Stimulated activated naive CD8-positive, alpha-beta T cell treated with anti-CD3 and anti-CD28 coated beads, Interleukin-15, Interleukin-2, amounts not matched to agents 100 U/mL and 50 U/mL, for 24 hours (primary cell): ENCODE measurements around the gene EDC3.
"Not testable (repeated sequence)": the region's sequence is repeated elsewhere in the genome, so short reads cannot be mapped to it uniquely, and the experiment has no call there.

Experiments used
- ATAC-seq: fragments of 150-1000 bp; cut with Tn5 transposase; one replicate; pipeline ENCODE4 v1.10.0; 2021
- DNase-seq: peaks from one replicate; pipeline ENCODE4 v3.0.0; 2021

The EDC3 gene

DNA sequence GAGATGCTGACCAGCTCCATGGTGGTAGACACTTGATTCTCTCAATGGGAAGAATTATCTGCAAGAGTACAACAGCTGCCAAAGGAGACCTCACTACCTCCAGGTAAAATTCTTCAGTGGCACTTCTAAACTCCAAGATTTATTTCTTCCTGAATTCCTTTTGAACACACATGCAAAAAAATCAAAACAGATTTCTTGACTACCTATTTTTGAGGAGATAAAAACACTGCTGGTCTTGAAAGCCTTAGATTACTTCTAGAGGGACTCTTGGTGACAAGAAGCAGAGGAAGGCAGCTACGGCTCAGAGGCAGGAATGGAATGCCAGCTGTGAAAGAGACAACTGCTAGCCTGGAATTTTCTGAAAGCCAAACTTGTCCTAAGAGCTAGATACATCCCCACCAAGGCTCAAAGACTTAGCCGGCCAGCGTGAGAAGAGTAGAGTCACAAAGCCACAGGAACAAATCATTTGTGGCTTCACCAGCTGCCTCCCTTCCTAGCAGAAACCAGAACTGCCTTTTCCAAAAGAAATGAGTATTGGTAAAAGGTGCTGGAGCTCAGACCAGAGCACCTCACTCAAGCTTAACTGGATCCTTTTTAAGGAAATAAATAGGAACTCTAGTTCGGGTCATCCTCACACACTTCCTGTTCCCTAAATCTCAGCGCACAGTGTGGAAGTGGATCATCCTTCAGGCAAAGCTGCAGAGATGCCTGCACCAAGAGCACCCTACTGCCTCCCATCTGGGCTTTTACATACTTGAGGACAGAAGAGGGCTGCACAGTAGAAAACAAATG is 47.6 kb downstream of the EDC3 start:
- ATAC-seq, result no peak
- no peak for DNase-seq

DNA sequence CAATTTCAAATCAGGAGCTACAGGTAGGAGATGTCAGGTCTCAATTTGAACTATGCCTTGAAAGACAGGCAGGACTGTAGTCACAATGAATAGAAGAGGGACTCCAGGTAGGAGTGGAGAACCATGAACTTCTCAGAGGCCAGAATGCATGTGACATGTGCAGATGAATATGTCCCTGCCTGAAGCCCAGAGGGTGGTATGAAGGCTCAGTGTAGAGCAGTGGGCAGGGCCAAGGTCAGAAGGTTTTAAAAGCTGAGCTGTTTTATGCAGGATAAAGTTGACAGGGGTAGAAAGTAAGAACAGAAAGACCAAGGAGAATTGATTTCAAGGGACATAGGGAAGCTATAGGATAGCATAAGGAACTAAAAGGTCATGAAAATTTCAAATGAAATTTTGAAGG is 49.3 kb downstream of the EDC3 start:
- DNase-seq (no peak), ATAC-seq (no peak)

DNA sequence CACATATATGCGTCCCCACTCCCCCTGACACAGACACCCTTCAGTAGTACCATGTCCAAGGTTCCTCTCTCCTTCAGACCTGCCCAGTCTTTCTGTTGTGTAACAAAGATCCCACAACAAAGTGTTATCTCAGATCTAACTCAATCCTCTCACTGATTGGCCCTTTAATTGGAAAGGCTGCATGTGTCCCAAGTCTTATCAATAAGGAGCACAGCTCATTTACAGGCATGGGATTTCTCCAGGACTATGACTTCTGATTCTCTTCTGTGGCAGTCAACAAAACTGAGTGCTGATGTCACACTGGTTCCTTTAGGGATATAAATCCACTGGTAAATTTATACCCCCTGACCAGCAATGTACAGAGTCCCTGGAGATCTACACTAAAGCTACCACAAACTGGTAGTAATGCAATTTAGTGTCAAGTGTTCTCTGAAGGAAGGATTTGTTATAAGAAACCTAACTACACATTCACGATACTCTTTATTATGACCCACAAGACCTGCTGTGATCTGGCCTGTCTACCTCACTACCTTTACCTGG is 52.1 kb downstream of the EDC3 start:
- ATAC-seq (no peak), DNase-seq (no peak)

DNA sequence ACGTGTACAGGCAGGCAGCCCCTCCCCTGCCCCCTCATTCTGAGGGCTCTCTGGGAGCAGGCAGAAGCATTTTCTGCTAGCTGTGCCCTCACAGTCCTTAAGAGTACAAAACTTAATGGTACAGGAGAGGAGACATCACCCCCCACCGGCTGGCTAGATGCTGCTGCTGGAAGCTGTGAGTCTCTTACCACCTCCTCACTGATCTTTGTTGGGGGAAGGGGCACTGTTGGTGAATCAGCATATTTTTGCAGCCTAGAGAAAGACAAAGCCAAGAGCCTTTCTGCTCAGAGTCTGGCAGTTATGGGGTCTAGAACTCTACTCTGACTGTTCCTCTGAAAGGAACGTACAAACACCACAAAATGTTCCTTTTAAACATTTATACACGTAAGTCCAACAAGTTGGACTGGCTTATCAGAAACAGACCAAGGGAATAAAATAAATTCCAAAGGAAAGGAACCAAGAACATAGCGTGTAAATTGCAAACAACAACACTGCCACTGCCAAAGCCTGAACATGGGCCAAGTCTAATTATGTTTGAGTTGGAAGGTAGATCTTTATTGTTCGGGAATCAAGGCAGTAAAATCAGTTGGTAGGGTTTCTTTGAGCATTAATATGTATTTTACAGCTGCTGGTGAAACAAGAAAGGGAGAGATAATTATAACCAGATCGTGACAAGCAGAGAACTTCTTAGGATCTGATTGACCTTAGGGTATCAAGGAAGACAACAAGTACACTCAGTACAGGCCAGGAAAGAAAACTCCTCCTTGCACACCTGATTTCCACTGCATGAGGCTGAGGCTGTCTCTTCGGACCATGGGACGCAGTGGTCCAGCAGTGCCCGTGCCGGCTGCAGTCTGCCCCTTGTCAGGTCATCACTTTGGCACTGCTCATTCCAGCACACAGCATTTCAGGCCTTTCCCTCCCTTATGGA is 52.8 kb downstream of the EDC3 start:
- DNase-seq, result no peak

DNA sequence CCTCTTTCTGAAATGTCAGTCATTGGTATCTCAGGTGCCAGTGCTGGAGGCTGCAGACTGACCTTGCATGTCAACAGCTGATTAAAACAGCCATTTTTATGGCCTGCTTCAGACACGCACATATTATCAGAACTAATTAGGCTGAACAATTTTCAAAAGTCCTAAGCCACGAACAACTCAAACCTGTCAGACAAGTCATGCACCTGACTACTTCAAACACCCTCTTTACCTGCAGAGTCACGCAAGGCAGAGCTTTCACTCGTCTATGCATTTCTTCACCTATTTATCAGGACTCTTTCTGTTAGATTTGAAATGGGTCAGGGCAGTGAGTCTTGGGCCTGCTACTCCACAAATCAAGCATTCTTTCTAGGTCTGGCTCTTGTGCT is 53.5 kb downstream of the EDC3 start:
- DNase-seq (no peak), ATAC-seq (no peak)

More for the DNA sequence above, 52.8 kb downstream of the EDC3 start:
- no peak for ATAC-seq

DNA sequence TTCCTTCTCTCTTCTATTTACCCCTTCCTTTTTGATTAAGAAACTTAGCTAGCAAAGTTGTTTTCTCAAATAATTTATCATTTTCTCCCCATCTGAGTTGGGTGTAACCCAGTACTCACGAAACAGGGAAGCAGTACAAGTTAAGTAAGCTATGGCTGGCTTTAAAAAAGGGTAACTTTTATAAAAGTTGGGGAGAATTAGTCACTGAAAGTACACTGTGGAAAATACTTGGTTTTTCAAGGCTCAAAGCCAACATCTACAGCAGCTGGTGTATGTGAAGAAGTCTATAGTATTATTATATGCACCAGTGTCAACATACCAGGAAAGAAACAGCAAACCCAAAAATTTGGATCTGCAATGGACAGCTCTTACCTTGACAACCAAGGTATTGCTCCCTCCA is 54.7 kb downstream of the EDC3 start:
- peak; percentile 52 for ATAC-seq
- DNase-seq, result no peak

DNA sequence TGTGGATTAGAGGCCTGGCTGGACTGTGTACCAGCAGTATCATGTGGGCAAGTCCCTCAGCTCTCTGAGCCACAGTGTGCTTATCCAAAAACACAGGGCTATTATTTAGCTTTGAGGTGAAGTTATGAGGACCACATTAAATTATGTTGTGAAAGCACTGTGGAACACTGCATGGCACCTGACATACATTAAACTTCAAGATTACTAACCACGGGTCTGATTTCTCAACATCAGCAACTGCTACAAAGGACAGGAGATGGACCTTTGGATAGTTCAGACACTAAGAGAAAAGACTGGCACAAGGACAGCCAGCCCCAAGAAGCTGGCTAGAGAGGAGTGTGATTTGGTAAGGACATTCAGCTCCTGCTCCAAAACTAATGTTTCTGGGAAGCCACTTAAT is 58.8 kb downstream of the EDC3 start:
- DNase-seq (no peak), ATAC-seq (no peak)

DNA sequence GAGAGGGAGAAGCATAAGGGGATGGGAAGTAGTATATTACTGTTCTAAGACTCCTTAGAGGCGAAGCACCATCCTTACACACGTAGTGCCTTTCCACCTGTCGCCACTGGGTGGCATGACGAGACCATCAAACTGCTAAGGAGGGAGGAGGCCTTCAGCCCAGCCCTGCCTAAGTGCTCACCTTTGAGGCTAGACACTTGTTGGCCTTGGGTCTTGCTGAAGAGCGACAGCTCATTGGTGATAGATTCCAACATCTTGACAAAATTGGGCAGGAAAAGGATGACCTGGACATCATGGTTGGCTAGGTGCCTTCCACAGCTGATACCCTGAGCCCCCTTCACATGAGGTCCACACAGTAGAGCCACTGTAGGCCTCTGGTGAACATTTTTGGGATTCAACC is 60.6 kb downstream of the EDC3 start:
- DNase-seq (peak; percentile 75), ATAC-seq (peak; percentile 83)

DNA sequence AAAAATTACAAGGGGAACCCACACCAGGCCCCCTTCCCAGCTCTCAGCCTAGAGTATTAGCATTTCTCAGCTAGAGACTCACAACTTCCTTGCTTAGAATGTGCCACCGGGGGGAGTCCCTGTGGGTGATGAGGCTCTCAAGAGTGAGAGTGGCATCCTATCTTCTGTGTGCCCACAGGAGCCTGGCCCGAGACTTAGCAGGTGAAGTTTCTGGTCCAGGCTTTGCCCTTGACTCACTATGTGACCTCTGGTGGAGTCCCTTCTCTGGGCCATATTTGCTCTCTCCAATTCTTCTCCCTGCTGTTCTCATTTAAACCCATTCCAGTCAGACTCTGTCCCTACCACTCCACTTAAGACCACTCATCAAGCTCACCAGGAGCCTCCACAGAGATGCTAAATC is 62.0 kb downstream of the EDC3 start:
- ATAC-seq (no peak), DNase-seq (no peak)

DNA sequence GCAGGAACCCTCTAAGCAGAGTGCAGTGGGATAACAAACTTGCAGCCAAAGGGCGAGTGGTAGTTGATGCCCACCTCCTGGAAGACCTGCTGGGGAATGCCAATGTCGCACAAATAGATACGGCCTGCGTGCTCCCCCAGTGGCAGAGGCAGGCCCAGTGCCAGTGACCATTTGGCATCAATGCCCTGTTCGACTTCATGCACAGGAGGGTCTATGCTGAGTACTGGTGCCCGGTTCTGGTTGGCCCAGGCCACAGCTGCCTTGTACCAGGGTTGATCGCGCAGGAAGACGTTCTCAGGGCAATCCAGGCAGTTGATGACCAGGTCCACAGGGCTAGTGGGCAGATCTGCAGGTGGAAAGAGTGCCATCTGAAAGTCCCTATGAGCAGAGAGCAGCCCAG is 63.2 kb downstream of the EDC3 start:
- ATAC-seq (no peak), DNase-seq (no peak)

DNA sequence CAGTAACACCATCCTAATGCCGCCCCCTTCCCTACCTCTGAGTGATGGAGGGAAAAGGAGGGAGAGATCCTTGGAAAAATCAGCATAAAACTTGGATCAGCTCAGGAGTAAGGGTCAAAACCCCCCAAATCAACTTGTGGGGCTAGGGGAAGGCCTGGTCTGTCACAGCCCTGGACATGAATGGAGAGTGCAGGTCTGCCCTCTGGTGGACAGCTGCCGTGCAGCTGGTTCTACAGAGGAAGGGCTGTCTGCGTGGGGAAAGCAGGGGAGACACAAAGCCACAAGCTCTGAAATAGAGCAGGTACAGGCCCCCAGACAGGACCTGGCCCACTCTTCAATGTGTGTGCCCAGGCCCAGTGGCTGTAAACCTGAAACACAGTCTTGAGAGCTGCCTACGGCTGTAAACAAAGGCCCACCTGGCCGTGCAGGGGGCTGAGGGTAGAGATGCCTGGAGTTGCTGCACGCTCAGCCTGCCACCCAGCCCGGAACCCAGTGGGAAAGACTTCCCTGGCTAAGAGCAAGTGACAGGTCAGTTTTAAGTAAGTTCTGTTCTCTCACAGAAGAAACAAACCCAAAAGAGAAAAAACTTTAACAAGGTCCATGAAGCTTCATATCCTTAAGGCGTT is 63.8 kb downstream of the EDC3 start:
- no peak for ATAC-seq
- peak; percentile 75 for DNase-seq

DNA sequence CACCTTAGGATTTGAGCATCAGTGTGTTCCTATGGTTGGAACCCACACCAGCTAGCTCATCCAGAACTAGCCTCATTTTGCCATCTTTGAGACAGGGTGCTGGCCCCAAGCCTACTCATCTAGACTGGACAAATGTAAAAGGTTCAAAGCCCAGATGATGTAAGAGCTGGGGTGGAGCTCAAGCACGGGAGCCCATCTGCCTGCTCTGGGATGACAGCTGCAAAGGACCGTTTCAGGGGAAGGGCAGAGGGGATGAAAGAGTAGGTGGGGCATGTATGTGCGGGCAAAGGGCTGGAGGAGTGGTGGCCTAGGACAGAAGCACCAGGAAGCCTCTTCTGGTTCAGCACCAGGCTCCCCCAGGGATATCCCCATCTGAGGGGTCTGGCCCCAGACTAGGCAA is 64.4 kb downstream of the EDC3 start:
- ATAC-seq (no peak), DNase-seq (no peak)

DNA sequence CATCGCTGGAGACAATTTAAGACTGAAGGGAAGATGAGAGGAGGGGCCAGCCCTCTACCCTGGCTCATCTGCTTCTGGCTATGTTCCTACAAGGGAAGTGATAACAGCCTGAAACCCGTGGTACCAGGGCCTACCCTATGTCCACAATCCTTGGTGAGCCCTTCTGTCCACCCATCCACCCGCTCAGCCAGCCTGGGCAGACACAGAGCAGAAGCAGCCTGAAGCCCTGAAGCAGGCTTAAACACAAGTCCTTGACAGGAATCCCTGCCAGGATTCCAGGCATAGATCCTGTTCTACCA is 64.8 kb downstream of the EDC3 start:
- no peak for ATAC-seq

DNA sequence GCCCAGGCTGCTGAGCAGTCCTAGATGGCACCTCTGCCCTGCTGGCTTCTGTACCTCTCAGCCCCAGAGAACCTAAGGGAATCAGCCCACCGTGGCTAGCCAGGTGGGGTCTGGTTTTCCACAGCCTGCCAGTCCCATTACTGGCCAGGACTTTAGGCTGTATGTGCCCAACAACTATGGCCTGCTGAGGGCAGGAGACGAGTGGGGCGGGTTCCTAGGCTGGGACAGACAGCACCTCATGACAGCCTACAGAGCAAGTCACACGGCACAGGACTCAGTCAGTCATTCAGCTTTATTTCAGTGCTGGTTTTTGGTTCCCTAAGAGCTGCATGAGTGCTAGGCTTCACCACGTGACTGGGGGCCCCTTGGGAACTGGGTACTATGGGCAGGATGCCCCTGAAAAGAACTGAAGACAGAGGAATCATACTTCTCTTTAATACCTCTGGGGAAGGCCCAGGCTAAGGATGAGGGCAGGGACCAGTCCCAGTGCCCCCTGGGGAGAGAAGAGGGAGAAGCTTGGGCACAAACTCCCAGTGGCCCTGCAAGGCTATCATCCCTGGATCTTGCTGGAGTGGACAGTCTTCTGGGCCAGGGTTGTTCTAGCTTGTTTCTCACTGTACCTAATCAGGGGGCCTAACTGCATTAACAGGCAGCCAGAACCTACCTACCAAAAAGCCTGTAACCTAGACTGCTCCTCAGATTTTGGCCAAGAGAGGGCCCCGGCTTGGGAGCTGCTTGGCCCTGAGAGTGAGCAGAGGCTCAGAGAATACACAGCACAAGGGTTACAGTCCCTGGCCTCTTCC is 65.3 kb downstream of the EDC3 start:
- no peak for ATAC-seq
- DNase-seq, result no peak

More for the DNA sequence above, 64.8 kb downstream of the EDC3 start:
- no peak for DNase-seq

DNA sequence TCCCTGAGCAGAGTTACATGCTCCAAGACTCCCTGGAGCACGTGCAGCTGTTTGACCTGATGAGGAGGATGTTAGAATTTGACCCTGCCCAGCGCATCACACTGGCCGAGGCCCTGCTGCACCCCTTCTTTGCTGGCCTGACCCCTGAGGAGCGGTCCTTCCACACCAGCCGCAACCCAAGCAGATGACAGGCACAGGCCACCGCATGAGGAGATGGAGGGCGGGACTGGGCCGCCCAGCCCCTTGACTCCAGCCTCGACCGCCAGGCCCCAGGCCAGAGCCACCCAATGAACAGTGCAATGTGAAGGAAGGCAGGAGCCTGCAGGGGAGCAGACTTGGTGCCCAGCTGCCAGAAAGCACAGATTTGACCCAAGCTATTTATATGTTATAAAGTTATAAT is 66.1 kb downstream of the EDC3 start:
- not testable (repeated sequence) for DNase-seq, ATAC-seq

DNA sequence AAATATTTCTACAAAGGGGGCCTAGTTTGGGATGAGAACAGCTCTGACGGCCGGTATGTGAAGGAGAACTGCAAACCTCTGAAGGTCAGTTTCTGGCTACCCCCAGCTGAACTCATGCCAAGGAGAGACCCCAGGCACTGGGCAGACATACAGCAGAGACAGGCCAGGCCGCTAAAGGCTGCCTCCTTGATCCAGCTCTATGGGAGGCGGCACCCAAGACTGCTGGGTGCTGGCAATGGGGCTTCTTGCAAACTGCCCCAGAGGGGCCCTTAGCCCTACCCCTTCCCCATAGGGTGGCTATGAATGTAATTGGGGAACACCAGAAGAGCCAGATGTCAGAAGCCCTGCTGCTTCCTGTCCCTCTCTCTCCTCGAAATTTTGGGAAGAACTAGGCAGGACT is 66.9 kb downstream of the EDC3 start:
- no peak for ATAC-seq

DNA sequence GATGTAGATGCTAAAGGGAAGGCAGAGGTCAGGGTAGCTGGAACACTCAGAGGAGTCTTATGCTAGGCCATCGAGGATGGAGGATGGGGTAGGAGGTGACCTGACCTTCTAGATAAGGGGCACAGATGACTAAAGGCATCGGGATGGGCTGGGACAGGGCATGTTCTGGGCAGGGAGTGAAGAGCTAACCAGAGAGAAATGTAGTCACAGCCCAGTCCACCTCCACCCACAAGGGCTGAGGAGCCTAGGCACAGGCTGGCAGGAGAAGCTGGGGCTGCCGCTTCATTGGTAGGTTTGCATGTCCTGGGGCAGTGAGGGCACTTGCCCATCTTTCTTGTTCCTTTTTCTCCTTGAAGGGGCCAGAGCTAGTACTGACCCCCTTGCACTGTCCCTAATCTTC is 67.6 kb downstream of the EDC3 start:
- no peak for ATAC-seq
- no peak for DNase-seq

More for the DNA sequence above, 66.9 kb downstream of the EDC3 start:
- DNase-seq, result no peak

DNA sequence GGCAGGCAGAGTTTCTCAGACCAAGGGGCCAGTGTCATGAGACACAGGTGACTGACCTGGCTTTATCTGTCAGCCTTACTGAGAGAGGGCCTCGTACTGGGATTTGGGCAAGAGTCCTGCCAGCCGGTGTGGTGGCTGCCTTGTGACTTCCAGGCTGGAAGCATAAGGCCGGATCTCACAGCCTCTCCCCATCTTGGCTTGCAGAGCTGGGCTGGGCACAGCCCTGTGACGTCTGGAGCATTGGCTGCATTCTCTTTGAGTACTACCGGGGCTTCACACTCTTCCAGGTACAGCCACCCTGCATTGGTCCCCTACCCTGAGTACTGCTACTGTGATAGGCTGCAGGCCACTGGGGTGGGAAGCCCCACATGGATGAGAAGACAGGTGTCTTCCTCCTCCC is 68.1 kb downstream of the EDC3 start:
- no peak for ATAC-seq
- DNase-seq, result no peak

DNA sequence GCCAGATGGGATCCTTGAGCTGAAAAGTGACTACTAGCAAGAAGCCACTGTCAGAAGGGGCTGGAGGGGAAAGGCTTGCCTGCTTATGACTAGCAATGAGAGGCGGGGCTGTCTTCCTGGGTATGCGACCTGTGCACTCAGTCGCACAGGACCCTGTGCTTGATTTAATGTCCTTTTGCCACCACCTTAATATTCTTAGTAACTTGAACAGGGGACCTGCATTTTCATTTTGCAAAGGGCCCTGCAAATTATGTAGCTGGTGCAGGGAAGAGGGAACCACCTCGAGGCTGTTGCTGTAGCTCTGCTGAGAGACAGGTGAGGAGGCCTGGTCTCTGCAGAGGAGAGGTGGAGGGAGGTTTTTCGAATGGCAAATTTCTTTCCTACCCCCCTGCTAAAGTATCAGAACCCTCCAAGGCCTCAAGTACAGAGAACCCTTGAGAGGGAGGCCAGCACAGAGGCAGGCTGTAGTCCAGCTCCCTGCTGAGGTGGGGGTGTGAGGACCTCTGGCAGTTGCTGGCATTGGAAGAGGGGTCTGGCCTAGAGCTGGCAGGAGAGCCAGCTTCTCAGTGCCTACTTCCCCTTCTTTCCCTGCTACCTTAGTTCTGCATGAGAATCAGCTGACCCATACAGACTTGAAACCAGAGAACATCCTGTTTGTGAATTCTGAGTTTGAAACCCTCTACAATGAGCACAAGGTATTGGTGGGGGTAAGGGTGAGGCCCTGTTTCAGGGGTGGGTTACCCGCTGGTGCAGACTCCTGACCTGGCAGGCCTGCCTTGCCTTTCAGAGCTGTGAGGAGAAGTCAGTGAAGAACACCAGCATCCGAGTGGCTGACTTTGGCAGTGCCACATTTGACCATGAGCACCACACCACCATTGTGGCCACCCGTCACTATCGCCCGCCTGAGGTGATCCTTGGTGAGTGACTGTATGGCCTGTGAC is 68.8 kb downstream of the EDC3 start:
- ATAC-seq, result no peak
- DNase-seq, result no peak

DNA sequence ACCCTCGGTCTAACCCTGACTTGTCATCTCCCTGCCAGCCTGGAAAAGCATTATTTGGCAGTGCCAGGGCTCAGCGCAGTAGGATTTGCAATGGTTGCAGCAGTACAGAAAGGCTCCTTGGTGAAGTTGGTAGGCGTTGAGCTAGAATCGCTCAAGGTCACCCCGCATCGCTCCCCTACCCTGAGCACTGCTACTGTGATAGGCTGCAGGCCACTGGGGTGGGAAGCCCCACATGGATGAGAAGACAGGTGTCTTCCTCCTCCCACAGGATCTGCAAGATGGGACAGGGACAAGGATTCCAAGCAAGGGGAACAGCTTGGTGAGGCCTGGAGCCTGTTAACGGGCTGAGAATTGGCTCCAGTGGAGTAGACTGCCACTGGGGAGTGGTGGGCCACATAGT is 69.5 kb downstream of the EDC3 start:
- ATAC-seq (no peak), DNase-seq (no peak)

DNA sequence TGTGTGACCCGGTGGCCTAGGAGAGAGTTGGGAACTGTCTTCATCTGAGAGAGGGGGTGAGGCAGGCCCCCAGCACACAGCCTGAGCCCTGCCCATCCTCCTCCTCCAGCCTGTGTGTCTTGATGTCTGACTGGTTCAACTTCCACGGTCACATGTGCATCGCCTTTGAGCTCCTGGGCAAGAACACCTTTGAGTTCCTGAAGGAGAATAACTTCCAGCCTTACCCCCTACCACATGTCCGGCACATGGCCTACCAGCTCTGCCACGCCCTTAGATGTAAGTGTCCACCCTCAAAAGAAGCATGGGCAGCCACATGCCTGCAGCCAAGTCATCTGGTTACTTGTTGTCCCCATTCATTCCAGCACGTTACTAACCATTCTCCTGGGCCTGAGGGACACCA is 70.1 kb downstream of the EDC3 start:
- ATAC-seq, result no peak

More for the DNA sequence above, 70.1 kb downstream of the EDC3 start:
- no peak for DNase-seq
